H1 (cell line): ENCODE data around the gene CHDH. TPM values are rescaled to one million over a fixed set of nuclear protein-coding genes. Genes with fewer than 3 reads are reported as not detected.

Experiments
- CTCF ChIA-PET: fragments of 300-600 bp; sonication (Branson Sonifier 250); formaldehyde crosslinking; loops from one replicate; lab custom pipeline; 2021; ENCODE audit not compliant: partially characterized antibody; lab: Charles Lee
- POLR2A ChIA-PET: fragments of 300-600 bp; sonication (Branson Sonifier 250); formaldehyde crosslinking; loops from one replicate; lab custom pipeline; 2021; ENCODE audit warnings: inconsistent platforms; ENCODE audit not compliant: partially characterized antibody; lab: Charles Lee
- DNase-seq, 2 experiments: peaks; one replicate each; pipeline versions ENCODE4 v3.0.0 to v3.0.0-alpha.2; 2010 to 2022; ENCODE audit warnings: low spot score in 2 of 2, low read depth in 1 of 2, mixed read lengths in 1 of 2
- FAIRE-seq: peaks from 2 replicates; lab custom pipeline; 2011; peaks lifted over from hg19 to GRCh38; lab: Jason Lieb, UNC
- H2AFZ ChIP-seq: 2 replicates; pipeline ENCODE4 v1.8.1; 2012; ENCODE audit warnings: low read length, inconsistent platforms
- H2AK5ac ChIP-seq: 2 replicates; pipeline ENCODE4 v1.6.1; 2013; ENCODE audit warnings: low read depth, low read length
- H2BK120ac ChIP-seq: replicated peaks from 2 replicates; pipeline ENCODE3; 2013; ENCODE audit warnings: low read depth, low read length, inconsistent platforms
- H2BK12ac ChIP-seq: 2 replicates; pipeline ENCODE4 v1.6.1; 2013; ENCODE audit warnings: low read depth, low read length
- H2BK15ac ChIP-seq: 2 replicates; pipeline ENCODE4 v1.6.1; 2013; ENCODE audit warnings: low read length
- H2BK20ac ChIP-seq: 2 replicates; pipeline ENCODE4 v1.6.1; 2013; ENCODE audit warnings: low read length
- H2BK5ac ChIP-seq: 2 replicates; pipeline ENCODE4 v1.6.1; 2013; ENCODE audit warnings: low read depth, low read length
- H3K14ac ChIP-seq: 2 replicates; pipeline ENCODE4 v1.6.1; 2013; ENCODE audit warnings: inconsistent platforms; ENCODE audit not compliant: insufficient read length
- H3K18ac ChIP-seq: 2 replicates; pipeline ENCODE4 v1.6.1; 2013; ENCODE audit warnings: low read length; ENCODE audit errors: extremely low read depth
- H3K23ac ChIP-seq: 2 replicates; pipeline ENCODE4 v1.6.1; 2013; ENCODE audit warnings: inconsistent platforms; ENCODE audit not compliant: insufficient read length
- H3K23me2 ChIP-seq: 2 replicates; pipeline ENCODE4 v1.6.1; 2013; ENCODE audit warnings: low read depth, low read length
- H3K27ac ChIP-seq: 2 replicates; pipeline ENCODE4 v1.6.1; 2011; ENCODE audit warnings: low read depth, low read length, inconsistent platforms
- H3K27me3 ChIP-seq, 4 experiments: replicated peaks in 1 of 4; 1 replicate in 1 of 4; 2 replicates in 3 of 4; pipeline versions ENCODE4 v1.6.1 to v1.8.1; 2011 to 2013; ENCODE audit warnings: low read length in 3 of 4, mild to moderate bottlenecking in 3 of 4, inconsistent platforms in 2 of 4, mixed read lengths in 2 of 4, moderate library complexity in 1 of 4; ENCODE audit not compliant: control insufficient read depth in 3 of 4, insufficient read depth in 3 of 4; ENCODE audit errors: extremely low read depth in 1 of 4
- H3K36me3 ChIP-seq, 4 experiments: 2 replicates each; pipeline versions ENCODE4 v1.6.1 to v1.8.1; 2011 to 2013; ENCODE audit warnings: mild to moderate bottlenecking in 4 of 4, low read length in 3 of 4, moderate library complexity in 2 of 4, control low read depth in 1 of 4, inconsistent platforms in 1 of 4; ENCODE audit not compliant: insufficient read depth in 4 of 4, control insufficient read depth in 2 of 4
- H3K4ac ChIP-seq: replicated peaks from 2 replicates; pipeline ENCODE3; 2013; ENCODE audit warnings: low read length, low read depth, mixed read lengths, inconsistent platforms; ENCODE audit not compliant: insufficient read length
- H3K4me1 ChIP-seq, 4 experiments: replicated peaks in 1 of 4; 1 replicate in 1 of 4; 2 replicates in 3 of 4; pipeline versions ENCODE4 v1.6.1 to v1.8.1; 2011 to 2013; ENCODE audit warnings: low read length in 3 of 4, inconsistent platforms in 2 of 4, mixed read lengths in 1 of 4; ENCODE audit not compliant: insufficient read depth in 4 of 4, control insufficient read depth in 3 of 4
- H3K4me2 ChIP-seq, 2 experiments: 2 replicates each; pipeline versions ENCODE4 v1.6.1 to v1.8.1; 2011 to 2013; ENCODE audit warnings: low read depth in 2 of 2, low read length in 2 of 2, control low read depth in 1 of 2, inconsistent platforms in 1 of 2, mild to moderate bottlenecking in 1 of 2; ENCODE audit not compliant: insufficient read depth in 1 of 2
- H3K4me3 ChIP-seq, 4 experiments: fragments of 200-600, 300-600 bp in 1 of 4; sonication (generic), shearing (Covaris generic), sonication (Bioruptor Twin) in 1 of 4; 2 replicates each; pipeline versions ENCODE4 v1.5.1 to v1.8.1; 2011 to 2016; ENCODE audit warnings: low read length in 4 of 4, low read depth in 3 of 4, control low read depth in 2 of 4, inconsistent platforms in 2 of 4, mild to moderate bottlenecking in 2 of 4, mixed read lengths in 1 of 4, moderate library complexity in 1 of 4; ENCODE audit not compliant: insufficient read depth in 2 of 4; ENCODE audit errors: extremely low read depth in 1 of 4
- H3K56ac ChIP-seq: replicated peaks from 2 replicates; pipeline ENCODE3; 2013; ENCODE audit warnings: low read depth, mild to moderate bottlenecking, mixed read lengths, low read length, inconsistent platforms; ENCODE audit not compliant: insufficient read length
- H3K79me1 ChIP-seq: 2 replicates; pipeline ENCODE4 v1.6.1; 2013; ENCODE audit warnings: low read depth, low read length, control low read depth
- H3K79me2 ChIP-seq, 2 experiments: 2 replicates each; pipeline versions ENCODE4 v1.6.1 to v1.8.1; 2012 to 2013; ENCODE audit warnings: low read length in 2 of 2, mild to moderate bottlenecking in 2 of 2, inconsistent platforms in 1 of 2; ENCODE audit not compliant: insufficient read depth in 2 of 2, control insufficient read depth in 1 of 2
- H3K9ac ChIP-seq, 4 experiments: replicated peaks in 1 of 4; 1 replicate in 1 of 4; 2 replicates in 3 of 4; pipeline versions ENCODE4 v1.6.1 to v1.8.1; 2011 to 2013; ENCODE audit warnings: low read depth in 3 of 4, low read length in 3 of 4, control low read depth in 2 of 4, mild to moderate bottlenecking in 2 of 4, moderate library complexity in 2 of 4, inconsistent platforms in 1 of 4; ENCODE audit errors: extremely low read depth in 1 of 4
- H3K9me3 ChIP-seq, 2 experiments: 2 replicates each; pipeline versions ENCODE4 v1.6.1 to v1.8.1; 2012 to 2013; ENCODE audit warnings: mild to moderate bottlenecking in 2 of 2, moderate library complexity in 2 of 2, control low read depth in 1 of 2, inconsistent platforms in 1 of 2, low read depth in 1 of 2, low read length in 1 of 2, mixed read lengths in 1 of 2; ENCODE audit not compliant: insufficient read depth in 2 of 2
- H4K20me1 ChIP-seq, 2 experiments: replicated peaks in 1 of 2; 2 replicates each; pipeline versions ENCODE3 to v1.8.1; 2011 to 2013; ENCODE audit warnings: inconsistent platforms in 2 of 2, low read length in 2 of 2, mild to moderate bottlenecking in 1 of 2; ENCODE audit not compliant: insufficient read depth in 2 of 2, control insufficient read depth in 1 of 2
- H4K5ac ChIP-seq: 2 replicates; pipeline ENCODE4 v1.6.1; 2013; ENCODE audit warnings: low read length, low read depth, mixed read lengths, inconsistent platforms; ENCODE audit not compliant: insufficient read length
- H4K8ac ChIP-seq: 2 replicates; pipeline ENCODE4 v1.8.0; 2013; ENCODE audit warnings: mild to moderate bottlenecking, moderate library complexity, low read length, inconsistent platforms; ENCODE audit not compliant: insufficient read depth; ENCODE audit errors: extremely low read depth
- H4K91ac ChIP-seq: replicated peaks from 2 replicates; pipeline ENCODE3; 2013; ENCODE audit warnings: low read length, mixed read lengths, inconsistent platforms; ENCODE audit not compliant: insufficient read length
- CTBP2 ChIP-seq: IDR thresholded peaks from 2 replicates; pipeline ENCODE4 v1.7.0; 2011; ENCODE audit warnings: borderline replicate concordance, mild to moderate bottlenecking, moderate library complexity, mixed read lengths, low read length; ENCODE audit not compliant: insufficient read depth, insufficient read length
- CTCF ChIP-seq, 3 experiments: IDR thresholded peaks; 1 replicate in 2 of 3; 2 replicates in 1 of 3; pipeline versions ENCODE4 v1.5.1 to v1.6.1; 2011; ENCODE audit warnings: low read length in 3 of 3, mild to moderate bottlenecking in 3 of 3, inconsistent platforms in 2 of 3, low read depth in 1 of 3, moderate library complexity in 1 of 3; ENCODE audit not compliant: insufficient read depth in 1 of 3; ENCODE audit errors: control extremely low read depth in 1 of 3
- POU5F1 ChIP-seq: IDR thresholded peaks from 2 replicates; pipeline ENCODE4 v1.6.1; 2011; ENCODE audit warnings: low read depth, mild to moderate bottlenecking, low read length, moderate library complexity
- YY1 ChIP-seq: IDR thresholded peaks from 2 replicates; pipeline ENCODE4 v1.6.1; 2011; ENCODE audit warnings: low read depth, mild to moderate bottlenecking, low read length
- WGBS, 2 experiments: shearing (Covaris generic) in 1 of 2; methylation state at CpG; one replicate each; pipeline versions ENCODE4 v1.1.6 to v1.1.7; 2013 to 2015; ENCODE audit warnings: low lambda C conversion rate in 2 of 2, mixed read lengths in 2 of 2, inconsistent platforms in 1 of 2, low coverage in 1 of 2, missing lambda C conversion rate in 1 of 2; ENCODE audit not compliant: insufficient replicate concordance in 2 of 2, insufficient coverage in 1 of 2, insufficient read length in 1 of 2; ENCODE audit errors: extremely low coverage in 1 of 2, missing lambda C conversion rate in 1 of 2; 5-methylcytosine and 5-hydroxymethylcytosine counted together
- polyA plus RNA-seq, 7 experiments: library from polyadenylated mRNA; depleted of rRNA in 3 of 7; stranded (reverse) in 5 of 7; unstranded in 2 of 7; fragments of >200 nt in 5 of 7; fragments of 200-250 nt in 2 of 7; gene quantifications; 1 replicate in 5 of 7; 2 replicates in 1 of 7; 4 replicates in 1 of 7; pipeline versions ENCODE4 v1.2.1 to v1.2.3, GENCODE V29; 2011 to 2013; ENCODE audit warnings: missing spikeins in 2 of 7, mixed read lengths in 2 of 7
- total RNA-seq: library from RNA; stranded (reverse); fragmentation: NEBNext Ultra II Directional; extraction: Animal tissue kit (Norgen Biotek cat#: 25700); gene quantifications from 2 replicates; pipeline ENCODE4 v1.2.1, GENCODE V29; 2021

CHDH gene
- total and polyA plus RNA-seq, 2 of the 8 experiments (the other 6 are each of a cell fraction or from before 2014, with no cell fraction given), result 4.9 to 10.3 TPM

- Histone ChIP-seq H3K4me3 (no peak overlapping the region), H2BK20ac (no peak overlapping the region), H3K23ac (no peak overlapping the region), H4K91ac (no peak overlapping the region), H3K79me2 (no peaks in the 10 kb centered on the region), H3K9me3 (no peaks in the 10 kb centered on the region), H3K9ac (no peak overlapping the region), H2BK15ac (no peak overlapping the region), H4K20me1 (peaks cover 0 to 4% of the 10 kb centered on the region in 2 experiments), H3K27me3 (no peaks in the 10 kb centered on the region), H3K56ac (no peak overlapping the region), H4K8ac (no peak overlapping the region), H3K79me1 (no peaks in the 10 kb centered on the region), H3K4me1 (no peaks in the 10 kb centered on the region), H3K27ac (no peak overlapping the region), H4K5ac (no peak overlapping the region), H2AFZ (no peak overlapping the region), H2BK120ac (no peak overlapping the region)
- CTCF ChIA-PET, result interaction anchor here (1.3 to 3.7 kb wide), 3 partner anchors 9 to 124 kb away, joined by 3 to 23 read pairs (median 9); no protein-coding TSS in a partner anchor
- no peak for FAIRE-seq
- WGBS, 2 experiments, result 100% methylated on average over 1 of the region's 1 CpG; no CpG with 5 or more reads in 1 of the 2 experiments
- POLR2A ChIA-PET, result no interaction called here
- no peak for TF ChIP-seq YY1
- no peak for TF ChIP-seq CTCF (IDR thresholded peaks at IDR 0.05; ENCODE audit: control extremely low read depth in 1 of 3, insufficient read depth in 1 of 3, low read depth in 1 of 3, low read length in 3 of 3)
- TF ChIP-seq POU5F1, result no peak
- TF ChIP-seq CTBP2, result no peak
- TF ChIP-seq, all 59 proteins: peak for 0
- Histone ChIP-seq H2BK12ac (no peak overlapping the region), H3K36me3 (peaks cover 0 to 6% (median 0%) of the 10 kb centered on the region in 4 experiments; a peak in 4 of 8 replicates), H3K4me2 (no peak overlapping the region), H3K23me2 (no peaks in the 10 kb centered on the region), H2BK5ac (no peak overlapping the region), H2AK5ac (no peak overlapping the region), H3K4ac (no peak overlapping the region), H3K18ac (no peak overlapping the region), H3K14ac (no peak overlapping the region)
- DNase-seq, result no peak
Measured at GRCh38 chr3:53835257-53835656, 11.0 kb downstream of the CHDH start.
